GM20000 (cell line): Measurements from ENCODE around the gene ARHGAP27.

ENCODE experiments used
- DNase-seq: peaks from one replicate; pipeline ENCODE4 v3.0.0; 2012; ENCODE audit warnings: low spot score
- TF ChIP-seq, protein P1 (sequence below): IDR thresholded peaks from 2 replicates; pipeline ENCODE4 v1.5.1; 2012; ENCODE audit warnings: mild to moderate bottlenecking, control low read depth; ENCODE audit errors: extremely low read depth, missing control alignments

ARHGAP27 gene

DNA sequence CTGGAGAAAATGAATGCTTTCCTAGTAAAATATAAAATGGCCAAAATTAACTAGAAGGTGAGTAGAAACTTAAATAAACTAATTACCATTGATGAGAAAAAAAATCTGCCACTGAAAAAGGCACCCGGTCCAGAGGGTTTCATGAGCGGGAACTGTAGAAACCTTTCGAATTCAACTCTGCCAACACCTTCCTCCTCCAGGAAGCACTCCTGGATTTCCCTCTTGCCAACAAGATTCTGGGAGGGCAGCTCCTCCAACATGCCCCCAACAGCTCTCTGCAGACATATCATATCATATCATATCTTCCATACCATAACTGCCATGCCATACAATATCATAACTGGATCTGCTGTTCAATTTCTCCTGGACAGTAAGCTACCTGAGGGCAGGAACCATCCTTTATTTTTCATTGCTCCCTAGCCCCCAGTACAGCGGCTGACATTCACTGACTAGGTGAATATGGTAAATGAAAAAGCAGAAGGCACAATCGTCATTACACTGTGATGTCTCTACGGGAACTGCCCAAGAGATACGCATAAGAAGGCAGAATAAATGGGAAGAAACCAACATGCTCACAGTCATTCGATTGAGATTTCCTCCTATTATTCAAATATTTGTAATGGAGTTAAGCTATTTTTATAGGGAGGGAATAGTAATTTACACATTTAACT, 9.2 kb downstream of the ARHGAP27 start:
- TF ChIP-seq, protein P1, sequence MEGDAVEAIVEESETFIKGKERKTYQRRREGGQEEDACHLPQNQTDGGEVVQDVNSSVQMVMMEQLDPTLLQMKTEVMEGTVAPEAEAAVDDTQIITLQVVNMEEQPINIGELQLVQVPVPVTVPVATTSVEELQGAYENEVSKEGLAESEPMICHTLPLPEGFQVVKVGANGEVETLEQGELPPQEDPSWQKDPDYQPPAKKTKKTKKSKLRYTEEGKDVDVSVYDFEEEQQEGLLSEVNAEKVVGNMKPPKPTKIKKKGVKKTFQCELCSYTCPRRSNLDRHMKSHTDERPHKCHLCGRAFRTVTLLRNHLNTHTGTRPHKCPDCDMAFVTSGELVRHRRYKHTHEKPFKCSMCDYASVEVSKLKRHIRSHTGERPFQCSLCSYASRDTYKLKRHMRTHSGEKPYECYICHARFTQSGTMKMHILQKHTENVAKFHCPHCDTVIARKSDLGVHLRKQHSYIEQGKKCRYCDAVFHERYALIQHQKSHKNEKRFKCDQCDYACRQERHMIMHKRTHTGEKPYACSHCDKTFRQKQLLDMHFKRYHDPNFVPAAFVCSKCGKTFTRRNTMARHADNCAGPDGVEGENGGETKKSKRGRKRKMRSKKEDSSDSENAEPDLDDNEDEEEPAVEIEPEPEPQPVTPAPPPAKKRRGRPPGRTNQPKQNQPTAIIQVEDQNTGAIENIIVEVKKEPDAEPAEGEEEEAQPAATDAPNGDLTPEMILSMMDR, result no peak
- DNase-seq, result no peak

DNA sequence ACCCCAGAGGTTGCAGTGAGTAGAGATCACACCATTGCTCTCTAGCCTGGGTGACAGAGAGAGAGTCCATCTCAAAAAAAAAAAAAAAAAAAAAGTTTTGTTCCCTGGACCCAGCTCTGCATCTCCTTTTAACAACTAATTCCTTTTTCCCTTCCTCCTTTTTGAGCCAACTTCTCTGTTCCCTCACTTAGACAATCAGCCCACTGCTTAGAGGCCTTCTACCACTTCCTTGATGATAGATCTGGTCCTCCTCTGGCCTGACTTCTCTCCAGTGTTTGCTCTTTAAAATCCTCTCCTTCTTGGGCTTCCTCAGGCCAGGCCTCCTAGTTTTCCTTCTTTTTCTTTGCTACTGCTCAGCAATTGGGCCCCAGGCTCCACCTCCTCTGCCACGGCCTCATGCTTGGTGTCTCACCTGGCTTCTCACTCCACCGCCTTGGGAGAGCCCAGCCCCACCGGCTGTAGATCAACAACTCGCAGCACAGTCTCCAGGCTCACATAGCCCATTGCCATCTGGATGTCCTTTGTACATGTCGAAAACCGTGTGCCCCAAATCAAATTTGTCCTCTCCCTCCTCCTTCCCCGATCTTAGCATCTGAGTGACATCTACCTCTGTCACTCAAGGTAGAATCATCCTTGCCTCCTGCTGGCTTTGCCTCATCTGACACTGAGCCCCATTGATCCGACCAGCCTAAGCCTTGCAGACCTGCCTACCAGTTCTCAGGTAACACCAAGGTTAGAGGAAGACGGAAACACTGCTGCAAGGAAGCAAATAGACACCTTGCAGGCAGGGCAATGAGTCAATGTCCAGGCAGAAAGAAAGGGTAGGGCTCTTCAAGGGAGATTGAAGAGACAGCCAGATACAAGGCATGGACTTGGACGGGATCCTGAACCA, 17.4 kb downstream of the ARHGAP27 start:
- DNase-seq, result no peak
- TF ChIP-seq, protein P1, result no peak

DNA sequence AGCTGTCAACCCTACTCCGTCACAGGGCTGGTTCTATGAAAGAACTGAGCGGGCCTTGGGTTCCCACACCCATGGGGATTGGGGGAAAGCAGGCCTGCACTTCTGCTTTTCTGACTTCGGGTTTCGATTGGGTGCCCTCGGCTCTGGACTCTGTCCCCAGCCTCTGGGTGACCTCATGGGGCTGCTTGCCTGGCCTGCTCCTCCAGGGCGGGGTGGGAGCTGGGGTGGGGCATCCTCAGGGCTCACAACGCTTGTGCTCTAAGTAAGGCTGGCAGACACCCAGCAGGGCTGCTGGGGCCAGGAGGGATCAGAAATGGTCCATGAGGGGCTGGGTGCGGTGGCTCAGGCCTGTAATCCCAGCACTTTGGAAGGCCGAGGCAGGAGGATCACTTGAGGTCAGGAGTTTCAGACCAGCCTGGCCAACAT, 19.2 kb downstream of the ARHGAP27 start:
- TF ChIP-seq, protein P1, result no peak
- DNase-seq, result peak; percentile 76

DNA sequence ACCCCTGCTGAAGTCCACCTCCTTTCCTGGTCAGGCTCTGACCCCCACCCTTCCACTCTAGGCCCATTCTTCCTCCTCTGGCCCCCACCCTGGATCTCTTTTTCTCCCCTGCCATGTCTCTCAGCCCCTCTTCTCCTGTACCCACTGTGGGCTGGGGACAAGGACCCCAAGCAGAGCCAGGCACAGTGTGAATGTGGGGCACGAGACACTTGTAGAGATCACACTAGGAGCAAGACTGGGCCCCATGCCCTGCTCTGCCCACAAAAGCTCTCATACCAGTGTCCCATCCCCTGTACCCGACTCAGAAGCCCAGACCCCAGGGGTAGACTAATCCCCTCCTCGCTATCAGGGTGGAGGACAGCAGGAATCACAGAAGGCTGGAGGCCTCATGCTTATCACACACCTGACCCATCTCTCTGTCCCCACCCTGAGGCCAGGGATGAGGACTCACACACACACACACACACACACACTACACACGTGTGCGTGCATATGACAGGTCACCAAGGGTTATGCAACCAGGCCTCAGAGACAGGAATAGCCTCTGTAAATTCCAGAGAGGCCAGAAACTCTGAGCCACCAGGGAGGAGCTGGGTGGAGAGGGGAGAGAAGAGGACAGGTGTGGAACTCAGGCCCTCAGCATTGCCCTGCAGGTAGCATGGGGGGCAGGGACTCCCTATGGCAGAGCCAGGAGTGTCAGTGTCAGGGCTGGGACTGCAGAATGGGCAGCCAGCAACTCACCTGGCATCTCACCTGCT, 21.1 kb downstream of the ARHGAP27 start:
- DNase-seq, result peak; percentile 9
- TF ChIP-seq, protein P1, result no peak

DNA sequence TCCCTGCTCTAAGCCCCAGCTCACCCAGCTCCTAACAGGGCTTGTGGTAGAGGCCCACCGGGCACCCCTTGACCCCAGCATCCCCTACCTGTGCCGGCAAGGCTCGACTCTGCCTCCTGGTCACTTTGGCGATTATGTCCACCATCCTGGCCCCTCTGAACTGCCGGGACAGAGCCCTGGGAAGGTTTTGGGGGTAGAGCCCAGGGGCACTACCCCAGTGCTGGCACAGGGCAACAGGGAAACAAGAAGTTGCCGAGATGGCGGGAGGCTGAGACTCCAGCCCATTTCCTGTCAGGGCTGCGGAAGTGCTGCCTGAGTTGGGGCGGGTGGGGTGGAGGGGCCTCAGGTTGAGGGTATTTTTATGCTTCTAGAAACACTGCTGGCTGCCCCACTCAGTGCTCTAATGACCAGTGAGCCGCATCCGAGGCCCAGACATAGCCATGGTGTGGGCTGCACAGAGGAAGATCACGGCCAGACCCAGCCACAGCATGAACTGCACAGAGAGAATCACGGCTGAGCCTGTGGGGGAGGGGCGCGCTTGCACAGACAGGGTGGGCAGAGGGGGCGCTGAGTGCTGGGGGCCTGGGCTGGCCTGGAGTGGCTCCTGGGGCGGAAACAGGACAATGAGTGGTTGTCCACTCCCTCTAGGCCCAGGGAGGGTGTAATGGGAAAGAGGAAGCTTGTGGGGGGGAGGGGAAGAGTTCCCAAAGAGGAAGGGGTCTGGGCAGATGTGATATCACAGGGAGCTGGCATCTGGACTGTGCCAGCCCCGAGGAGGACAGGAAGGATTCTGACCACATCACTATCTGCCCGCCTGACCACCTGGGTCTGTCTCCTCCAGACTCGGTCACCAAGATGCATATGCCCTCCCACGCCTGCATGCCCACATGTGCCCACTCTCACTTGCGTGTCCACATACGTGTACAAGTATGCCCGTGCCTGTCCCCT, 22.3 kb downstream of the ARHGAP27 start:
- DNase-seq, result peak; percentile 86

DNA sequence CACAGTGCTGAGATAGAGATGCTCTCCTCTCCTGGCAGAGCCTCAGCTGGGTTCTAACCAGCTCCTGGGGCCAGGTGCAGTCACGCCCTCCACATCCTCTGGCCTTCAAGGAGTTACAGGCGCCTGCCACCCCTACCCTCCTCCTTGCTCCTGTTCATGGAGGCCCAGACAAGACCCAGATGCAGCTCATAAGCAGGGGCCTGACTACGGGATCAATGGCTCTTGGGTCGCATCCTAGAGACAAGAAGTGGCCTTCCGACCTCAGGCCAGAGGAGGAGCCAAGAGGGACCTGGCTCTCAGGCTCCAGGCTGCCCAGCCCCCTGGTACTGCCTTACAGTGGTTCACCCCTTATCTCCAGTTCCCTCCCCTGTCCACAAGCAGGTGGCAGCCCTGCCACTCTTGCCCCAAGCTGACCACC, 23.0 kb downstream of the ARHGAP27 start:
- no peak for DNase-seq

More for the DNA sequence above, 22.3 kb downstream of the ARHGAP27 start:
- TF ChIP-seq, protein P1, result no peak

More for the DNA sequence above, 23.0 kb downstream of the ARHGAP27 start:
- TF ChIP-seq, protein P1, result no peak
